EH (cell line): ENCODE results near the gene POP4.
A peak's percentile ranks its signal among the peaks of the same experiment; 100 is the strongest.

Experiments used
- DNase-seq: peaks from one replicate; pipeline ENCODE4 v3.0.0-alpha.2; 2015; ENCODE audit warnings: low read depth

The POP4 gene

GRCh38 chr19:29631450-29631849, 25.4 kb downstream of the POP4 start:
- DNase-seq, result no peak

GRCh38 chr19:29634002-29634401, 27.9 kb downstream of the POP4 start:
- DNase-seq, result no peak

GRCh38 chr19:29634423-29635130, 28.5 kb downstream of the POP4 start:
- DNase-seq, result no peak

GRCh38 chr19:29635963-29636362, 29.9 kb downstream of the POP4 start:
- no peak for DNase-seq

- DNase-seq, result peak; percentile 30
Measured at GRCh38 chr19:29636553-29637360, 30.7 kb downstream of the POP4 start.

GRCh38 chr19:29639086-29639485, 33.0 kb downstream of the POP4 start:
- no peak for DNase-seq

GRCh38 chr19:29640231-29640630, 34.1 kb downstream of the POP4 start:
- DNase-seq, result no peak

- DNase-seq, result no peak
Measured at GRCh38 chr19:29641597-29641996, 35.5 kb downstream of the POP4 start.

DNA sequence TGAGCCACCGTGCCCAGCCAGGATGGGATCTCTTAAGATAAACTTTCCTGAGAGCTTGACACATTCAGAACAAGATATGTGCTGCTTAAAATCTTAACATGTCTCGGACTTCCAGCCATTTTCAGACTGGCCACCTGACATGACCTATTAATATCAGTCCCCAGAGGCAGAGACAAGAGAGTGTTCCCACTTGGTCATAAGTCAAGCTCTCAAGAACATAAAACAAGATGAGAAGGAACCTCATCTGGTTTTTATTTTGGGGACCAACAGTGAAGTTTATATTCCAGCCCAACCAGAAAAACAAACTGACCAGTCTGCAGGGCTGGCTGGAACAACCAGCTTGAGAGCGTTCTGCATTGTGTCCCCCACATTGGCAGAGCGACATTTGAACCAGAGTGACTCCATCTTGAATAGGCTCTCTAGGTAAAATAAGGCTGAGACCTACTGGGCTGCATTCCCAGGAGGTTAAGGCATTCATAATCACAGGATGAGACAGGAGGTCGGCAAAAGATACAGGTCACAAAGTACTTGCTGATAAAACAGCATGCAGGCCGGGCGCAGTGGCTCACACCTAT, 37.4 kb downstream of the POP4 start:
- DNase-seq, result peak; percentile 11

GRCh38 chr19:29644210-29644609, 38.1 kb downstream of the POP4 start:
- no peak for DNase-seq

DNA sequence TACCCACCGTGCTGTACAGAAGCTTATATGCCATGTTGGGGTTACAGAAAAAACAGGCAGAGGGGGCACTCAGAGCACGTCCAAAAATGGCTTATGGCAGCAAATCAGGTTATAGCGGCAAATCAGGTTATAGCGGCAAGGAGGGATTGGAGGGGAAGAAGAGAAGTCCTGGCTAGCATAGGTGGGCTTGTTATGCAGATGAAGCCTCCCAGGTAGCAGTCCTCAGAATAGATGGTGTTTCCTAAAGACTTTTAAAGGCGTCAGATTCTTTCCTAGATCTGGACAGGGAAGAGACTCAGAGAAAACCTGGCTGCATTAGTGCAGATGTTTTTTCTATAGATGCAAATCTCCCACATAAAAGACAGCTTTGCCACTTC, 39.4 kb downstream of the POP4 start:
- DNase-seq, result no peak

GRCh38 chr19:29645911-29646310, 39.8 kb downstream of the POP4 start:
- DNase-seq, result peak; percentile 71

GRCh38 chr19:29650772-29651387, 44.8 kb downstream of the POP4 start:
- no peak for DNase-seq

GRCh38 chr19:29651622-29652394, 45.7 kb downstream of the POP4 start:
- no peak for DNase-seq

DNA sequence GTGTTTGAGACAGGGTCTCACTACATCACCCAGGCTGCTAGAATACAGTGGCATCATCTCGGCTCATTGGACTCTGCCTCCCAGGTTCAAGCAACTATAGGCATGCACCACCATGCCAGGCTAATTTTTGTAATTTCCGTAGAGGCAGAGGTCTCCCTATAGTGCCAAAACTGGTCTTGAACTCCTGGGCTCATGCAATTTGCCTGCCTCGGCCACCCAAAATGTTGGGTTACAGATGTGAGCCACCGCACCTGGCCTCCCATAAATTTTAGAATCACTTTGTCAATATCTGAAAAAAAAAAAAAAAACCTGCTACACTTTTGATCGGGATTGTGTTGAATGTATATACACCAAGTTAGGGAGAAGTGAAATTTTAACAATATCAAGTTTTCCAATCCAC, 47.3 kb downstream of the POP4 start:
- no peak for DNase-seq

GRCh38 chr19:29655648-29656335, 49.7 kb downstream of the POP4 start:
- DNase-seq, result no peak

DNA sequence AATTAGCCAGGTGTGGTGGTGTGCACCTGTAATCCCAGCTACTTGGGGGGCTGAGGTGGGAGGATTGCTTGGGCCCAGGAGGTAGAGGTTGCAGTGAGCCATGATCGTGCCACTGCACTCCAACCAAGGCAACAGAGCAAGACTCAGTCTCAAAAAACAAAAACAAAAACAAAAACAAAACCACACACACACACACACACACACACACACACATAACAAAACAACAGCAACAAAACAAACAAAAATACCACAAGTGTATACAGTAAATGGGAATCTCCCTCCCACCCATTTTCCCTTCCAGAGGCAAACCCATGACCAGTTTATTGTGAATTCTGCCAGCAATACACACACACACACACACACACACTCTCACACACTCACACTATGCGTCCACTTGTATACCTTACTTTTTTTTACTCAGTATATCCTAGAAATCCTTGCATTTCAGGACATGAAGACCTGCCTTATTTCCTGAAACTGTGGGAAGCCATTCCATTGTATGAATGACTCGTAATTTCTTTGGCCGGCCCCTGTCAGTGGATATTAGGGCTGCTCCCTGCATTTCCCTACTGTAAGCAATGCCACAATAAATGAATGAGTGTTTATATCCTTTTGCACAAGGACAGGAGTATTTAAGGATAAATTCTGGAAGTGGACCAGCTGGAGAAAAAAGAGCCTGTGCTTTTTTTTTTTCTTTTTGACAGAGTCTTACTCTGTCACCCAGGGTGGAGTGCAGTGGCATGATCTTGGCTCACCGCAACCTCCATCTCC, 52.3 kb downstream of the POP4 start:
- DNase-seq, result peak; percentile 68

DNA sequence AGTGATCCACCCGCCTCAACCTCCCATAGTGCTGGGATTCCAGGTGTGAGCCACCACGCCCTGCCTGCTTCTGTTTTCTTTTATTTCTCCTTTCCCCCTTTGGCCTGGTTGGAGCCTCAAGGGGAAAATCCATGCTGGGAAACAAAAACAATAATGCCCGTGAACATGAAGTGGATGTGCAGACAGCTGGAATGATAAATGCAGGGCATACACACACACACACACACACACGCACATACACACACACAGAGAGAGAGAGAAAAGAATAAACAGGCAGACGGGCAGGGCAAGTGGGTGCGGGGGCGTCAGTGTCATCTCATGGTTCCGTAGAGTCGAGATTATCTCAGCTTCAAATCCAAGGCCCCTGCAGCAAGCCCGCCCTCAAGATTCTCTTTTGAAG, 54.8 kb downstream of the POP4 start:
- no peak for DNase-seq

- no peak for DNase-seq
Measured at GRCh38 chr19:29662278-29662603, 56.2 kb downstream of the POP4 start.

DNA sequence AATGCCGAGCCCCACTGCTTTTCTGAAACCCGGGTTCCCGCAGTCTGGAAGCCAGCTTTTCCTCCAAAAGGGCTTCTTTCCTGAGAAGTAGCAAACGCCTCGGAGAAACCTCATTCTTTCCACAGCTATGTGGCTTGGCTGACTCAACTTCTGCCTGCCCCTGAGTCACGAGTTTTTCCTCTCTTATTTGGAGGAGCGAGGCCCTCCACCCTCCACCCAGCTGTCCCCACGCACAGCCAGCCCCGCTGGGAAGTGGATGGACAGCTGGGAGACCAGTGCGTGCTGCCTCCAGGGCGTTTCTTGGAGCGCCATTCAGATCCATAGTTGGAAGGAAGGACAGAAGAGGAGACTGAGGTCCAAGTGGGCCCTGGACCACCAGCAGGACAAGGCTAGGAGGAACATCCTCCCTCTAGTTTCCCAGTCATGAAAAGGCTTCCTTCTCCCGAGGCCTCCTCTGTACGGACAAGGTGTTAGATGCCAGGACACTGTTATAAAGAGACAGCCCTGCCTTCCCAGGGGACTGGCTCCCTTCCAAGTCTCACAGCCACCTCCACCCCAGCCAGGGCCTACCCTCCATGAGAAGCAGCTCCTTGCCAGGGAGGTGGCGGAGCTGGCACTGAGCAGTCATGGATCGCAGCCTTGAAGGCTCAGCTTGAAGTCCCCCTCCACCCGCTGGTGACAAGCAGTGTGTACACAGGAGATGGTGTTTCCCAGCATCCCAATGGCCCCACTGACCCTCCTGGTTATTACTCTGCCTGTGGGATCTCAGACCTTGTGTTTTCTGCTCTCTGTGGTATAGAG, 56.7 kb downstream of the POP4 start:
- DNase-seq, result peak; percentile 95
